IMR-90 (cell line): ENCODE results near the gene ZNF844. TPM values are rescaled to one million over a fixed set of nuclear protein-coding genes. Genes with fewer than 3 reads are reported as not detected.
A peak's percentile ranks its signal among the peaks of the same experiment; 100 is the strongest.

Experiments
- ATAC-seq: fragments of 200-7000 bp; cut with Tn5 transposase; 2 replicates; pipeline ENCODE4 v1.9.1; 2020; ENCODE audit warnings: low read depth, mild to moderate bottlenecking, moderate library complexity
- BruUV-seq: library from RNA; stranded (reverse); fragments of 400-500 nt; replicated peaks from 2 replicates; lab custom pipeline; 2021; lab: Mats Ljungman, UMichigan
- CTCF ChIA-PET: fragments of 300-600 bp; formaldehyde crosslinking; extraction: SDS; loops from one replicate; lab custom pipeline; 2021; ENCODE audit warnings: antibody characterized with exemption; lab: Yijun Ruan, JAX
- POLR2A ChIA-PET: fragments of 300-600 bp; sonication (Branson Sonifier 250); formaldehyde crosslinking; loops from one replicate; lab custom pipeline; 2022; ENCODE audit warnings: antibody characterized with exemption; ENCODE audit not compliant: unreplicated experiment; lab: Charles Lee
- DNase-seq: peaks from one replicate; pipeline ENCODE4 v3.0.0; 2013
- H2AFZ ChIP-seq: replicated peaks from 2 replicates; pipeline ENCODE3; 2013; ENCODE audit warnings: low read length, mild to moderate bottlenecking; ENCODE audit not compliant: poor library complexity
- H2AK5ac ChIP-seq: 2 replicates; pipeline ENCODE4 v1.6.1; 2013; ENCODE audit warnings: low read depth, low read length, inconsistent platforms
- H2AK9ac ChIP-seq: replicated peaks from 2 replicates; pipeline ENCODE3; 2013; ENCODE audit warnings: mild to moderate bottlenecking, low read depth, low read length, moderate library complexity; ENCODE audit not compliant: poor library complexity
- H2BK120ac ChIP-seq: 2 replicates; pipeline ENCODE4 v1.6.1; 2013; ENCODE audit warnings: low read depth, low read length, inconsistent platforms
- H2BK15ac ChIP-seq: 3 replicates; pipeline ENCODE4 v1.6.1; 2013; ENCODE audit warnings: low read depth, low read length, inconsistent platforms
- H2BK20ac ChIP-seq: 2 replicates; pipeline ENCODE4 v1.6.1; 2013; ENCODE audit warnings: low read depth, mild to moderate bottlenecking, inconsistent platforms, low read length, moderate library complexity
- H2BK5ac ChIP-seq: 2 replicates; pipeline ENCODE4 v1.6.1; 2013; ENCODE audit warnings: mild to moderate bottlenecking, low read depth, low read length, inconsistent platforms; ENCODE audit not compliant: poor library complexity, severe bottlenecking
- H3K14ac ChIP-seq: replicated peaks from 2 replicates; pipeline ENCODE4 v1.6.1; 2013; ENCODE audit warnings: low read depth, low read length, inconsistent platforms
- H3K18ac ChIP-seq: 2 replicates; pipeline ENCODE4 v1.6.1; 2013; ENCODE audit warnings: low read depth, low read length, control low read depth
- H3K23ac ChIP-seq: 2 replicates; pipeline ENCODE4 v1.6.1; 2013; ENCODE audit warnings: low read depth, low read length, inconsistent platforms
- H3K27ac ChIP-seq: 2 replicates; pipeline ENCODE4 v1.5.1; 2013; ENCODE audit warnings: mild to moderate bottlenecking, control low read depth, low read length; ENCODE audit not compliant: insufficient read depth
- H3K27me3 ChIP-seq: 2 replicates; pipeline ENCODE4 v1.6.1; 2013; ENCODE audit warnings: low read length; ENCODE audit not compliant: control insufficient read depth, insufficient read depth
- H3K36me3 ChIP-seq: 2 replicates; pipeline ENCODE4 v1.6.1; 2013; ENCODE audit warnings: low read length, mixed read lengths; ENCODE audit not compliant: control insufficient read depth, insufficient read depth
- H3K4ac ChIP-seq: 2 replicates; pipeline ENCODE4 v1.6.1; 2013; ENCODE audit warnings: low read depth, low read length, inconsistent platforms
- H3K4me1 ChIP-seq: 2 replicates; pipeline ENCODE4 v1.6.1; 2013; ENCODE audit warnings: low read length, mixed read lengths; ENCODE audit not compliant: control insufficient read depth, insufficient read depth
- H3K4me2 ChIP-seq: 2 replicates; pipeline ENCODE4 v1.6.1; 2013; ENCODE audit warnings: low read depth, mild to moderate bottlenecking, control low read depth, low read length, moderate library complexity
- H3K4me3 ChIP-seq: 2 replicates; pipeline ENCODE4 v1.5.1; 2013; ENCODE audit warnings: low read depth, mild to moderate bottlenecking, control low read depth, low read length, moderate library complexity; ENCODE audit not compliant: insufficient read depth
- H3K56ac ChIP-seq: 2 replicates; pipeline ENCODE4 v1.6.1; 2013; ENCODE audit warnings: low read length, inconsistent platforms; ENCODE audit not compliant: insufficient read depth; ENCODE audit errors: extremely low read depth
- H3K79me1 ChIP-seq, 2 experiments: 2 replicates each; pipeline ENCODE4 v1.6.1; 2013; ENCODE audit warnings: low read length in 2 of 2, inconsistent platforms in 1 of 2, low read depth in 1 of 2
- H3K9ac ChIP-seq: 2 replicates; pipeline ENCODE4 v1.6.1; 2013; ENCODE audit warnings: low read depth, low read length, control low read depth
- H3K9me1 ChIP-seq: 2 replicates; pipeline ENCODE4 v1.6.1; 2013; ENCODE audit warnings: low read length, inconsistent platforms; ENCODE audit not compliant: insufficient read depth
- H3K9me3 ChIP-seq: 2 replicates; pipeline ENCODE4 v1.6.1; 2013; ENCODE audit warnings: low read length; ENCODE audit not compliant: control insufficient read depth, insufficient read depth
- H4K20me1 ChIP-seq: 2 replicates; pipeline ENCODE4 v1.6.1; 2013; ENCODE audit warnings: low read length, inconsistent platforms; ENCODE audit not compliant: insufficient read depth
- H4K5ac ChIP-seq: 2 replicates; pipeline ENCODE4 v1.6.1; 2013; ENCODE audit warnings: mild to moderate bottlenecking, low read depth, low read length, control low read depth
- H4K8ac ChIP-seq, 2 experiments: 2 replicates each; pipeline ENCODE4 v1.6.1; 2013; ENCODE audit warnings: low read depth in 2 of 2, low read length in 2 of 2, control low read depth in 1 of 2, inconsistent platforms in 1 of 2
- H4K91ac ChIP-seq: 2 replicates; pipeline ENCODE4 v1.6.1; 2013; ENCODE audit warnings: low read depth, low read length, inconsistent platforms; ENCODE audit not compliant: insufficient read depth
- BHLHE40 ChIP-seq: fragments of 150-350 bp; IDR thresholded peaks from 2 replicates; pipeline ENCODE4 v1.6.1; 2016; ENCODE audit warnings: mild to moderate bottlenecking, low read depth, low read length
- FOS ChIP-seq: fragments of 150-350 bp; IDR thresholded peaks from 2 replicates; pipeline ENCODE4 v1.6.1; 2016; ENCODE audit warnings: low read depth, low read length
- MXI1 ChIP-seq: IDR thresholded peaks from 2 replicates; pipeline ENCODE4 v1.6.1; 2012; ENCODE audit warnings: low read depth, mild to moderate bottlenecking, low read length, moderate library complexity, borderline replicate concordance
- RAD21 ChIP-seq: IDR thresholded peaks from 2 replicates; pipeline ENCODE4 v1.6.1; 2012; ENCODE audit warnings: low read length, improper control_type of control experiment
- RFX5 ChIP-seq: IDR thresholded peaks from 2 replicates; pipeline ENCODE4 v1.8.0; 2012; ENCODE audit warnings: low read depth, mild to moderate bottlenecking, low read length, moderate library complexity
- WGBS, 2 experiments: methylation state at CpG; one replicate each; pipeline versions ENCODE4 v1.1.5 to v1.1.7; 2013; ENCODE audit warnings: missing lambda C conversion rate in 2 of 2; ENCODE audit not compliant: insufficient read length in 1 of 2; ENCODE audit errors: extremely low coverage in 2 of 2; 5-methylcytosine and 5-hydroxymethylcytosine counted together
- dilution Hi-C: fragments of 300-500 bp; cut with HindIII; formaldehyde crosslinking; loops from one replicate; pipeline ENCODE4 v1.14.3; 2018; ENCODE audit warnings: low sequenced_read_pairs; ENCODE audit not compliant: unreplicated experiment
- in situ Hi-C: fragments of 300-500 bp; cut with MboI; formaldehyde crosslinking; loops from 3 replicates; pipeline ENCODE4 v1.14.3; 2019; ENCODE audit warnings: low sequenced_read_pairs, inconsistent platforms, mixed read lengths
- intact Hi-C: fragments of 100-400 bp; cut with micrococcal nuclease; formaldehyde crosslinking; loops from 2 replicates; pipeline ENCODE4 v1.10.0; 2022
- microRNA-seq, 2 experiments: library from miRNA; stranded (forward) in 1 of 2; unstranded in 1 of 2; fragments of 10-50 nt in 1 of 2; fragments of <30 nt in 1 of 2; gene quantifications in 1 of 2; microRNA quantifications in 1 of 2; one replicate each; pipeline versions ENCODE3 to v1.1.0; 2013 to 2020; ENCODE audit not compliant: insufficient read depth in 1 of 2, insufficient read length in 1 of 2, unreplicated experiment in 1 of 2
- polyA plus RNA-seq, 3 experiments: library from polyadenylated mRNA; depleted of rRNA; stranded (reverse); fragments of >200 nt; gene quantifications; 2 replicates each; pipeline ENCODE4 v1.2.3, GENCODE V29; 2012; ENCODE audit warnings: low replicate concordance in 1 of 3
- small RNA-seq, 5 experiments: library from RNA; depleted of rRNA; stranded (forward); fragments of <200 nt; gene quantifications; one replicate each; pipeline ENCODE3, GENCODE V24; 2012
- total RNA-seq: library from RNA; depleted of rRNA; stranded (reverse); fragments of >200 nt; gene quantifications from 2 replicates; pipeline ENCODE4 v1.2.3, GENCODE V29; 2012; rRNA removed
- TF ChIP-seq, protein P1 (sequence below): conservative IDR thresholded peaks from 2 replicates; pipeline ENCODE4 v1.5.1; 2012; ENCODE audit warnings: mild to moderate bottlenecking, low read depth, low read length, improper control_type of control experiment

Gene ZNF844
- total and polyA plus RNA-seq, 2 of the 4 experiments (the other 2 are of a cell fraction): 1.6 to 12.0 TPM

DNA sequence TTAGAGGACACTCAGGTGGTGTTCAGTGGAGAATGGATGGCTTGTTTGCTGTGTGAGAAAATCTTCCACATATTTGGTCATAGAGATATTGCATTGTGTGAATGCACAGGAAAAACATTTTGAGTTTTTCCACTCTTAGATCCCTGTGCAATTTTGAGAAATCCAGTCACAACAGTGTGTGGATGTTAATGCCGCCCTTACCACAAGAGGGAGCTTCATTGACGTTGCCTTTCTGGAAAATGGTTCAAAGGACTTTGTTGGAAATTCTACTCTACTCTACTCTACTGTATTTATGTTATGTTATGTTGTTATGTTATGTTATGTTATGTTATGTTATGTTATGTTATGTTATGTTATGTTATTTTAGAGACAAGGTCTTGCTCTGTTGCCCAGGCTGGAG, 62.2 kb downstream of the ZNF844 start:
- DNase-seq: peak; percentile 19
- H3K14ac ChIP-seq: no peak overlapping the region
- no peak overlapping the region for H4K5ac ChIP-seq
- H3K4me2 ChIP-seq: no peak overlapping the region
- H2AK5ac ChIP-seq: no peak overlapping the region
- CTCF ChIA-PET: interaction anchor here (1.5 kb wide), 1 partner anchor 72 kb away, joined by 3 read pairs; no protein-coding TSS in a partner anchor
- ATAC-seq: peak; percentile 40; the same call in 1 of the 2 replicates
- no peak overlapping the region for H4K8ac ChIP-seq
- intact Hi-C loops (no loop called here), in situ Hi-C loops (no loop called here), dilution Hi-C loops (no loop called here)
- H4K91ac ChIP-seq: no peak overlapping the region
- H2AK9ac ChIP-seq: no peak overlapping the region
- TF ChIP-seq, protein P1, sequence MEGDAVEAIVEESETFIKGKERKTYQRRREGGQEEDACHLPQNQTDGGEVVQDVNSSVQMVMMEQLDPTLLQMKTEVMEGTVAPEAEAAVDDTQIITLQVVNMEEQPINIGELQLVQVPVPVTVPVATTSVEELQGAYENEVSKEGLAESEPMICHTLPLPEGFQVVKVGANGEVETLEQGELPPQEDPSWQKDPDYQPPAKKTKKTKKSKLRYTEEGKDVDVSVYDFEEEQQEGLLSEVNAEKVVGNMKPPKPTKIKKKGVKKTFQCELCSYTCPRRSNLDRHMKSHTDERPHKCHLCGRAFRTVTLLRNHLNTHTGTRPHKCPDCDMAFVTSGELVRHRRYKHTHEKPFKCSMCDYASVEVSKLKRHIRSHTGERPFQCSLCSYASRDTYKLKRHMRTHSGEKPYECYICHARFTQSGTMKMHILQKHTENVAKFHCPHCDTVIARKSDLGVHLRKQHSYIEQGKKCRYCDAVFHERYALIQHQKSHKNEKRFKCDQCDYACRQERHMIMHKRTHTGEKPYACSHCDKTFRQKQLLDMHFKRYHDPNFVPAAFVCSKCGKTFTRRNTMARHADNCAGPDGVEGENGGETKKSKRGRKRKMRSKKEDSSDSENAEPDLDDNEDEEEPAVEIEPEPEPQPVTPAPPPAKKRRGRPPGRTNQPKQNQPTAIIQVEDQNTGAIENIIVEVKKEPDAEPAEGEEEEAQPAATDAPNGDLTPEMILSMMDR: peak; percentile 39
- TF ChIP-seq MXI1 (no peak), RAD21 (peak; percentile 23), RFX5 (no peak), FOS (no peak), BHLHE40 (no peak)
- no peak overlapping the region for H2BK15ac ChIP-seq
- no peak overlapping the region for H3K18ac ChIP-seq
- H4K20me1 ChIP-seq: no peaks in the 10 kb centered on the region
- H3K23ac ChIP-seq: no peak overlapping the region
- no peak overlapping the region for H3K9ac ChIP-seq
- H3K9me3 ChIP-seq: peaks cover 22% of the 10 kb centered on the region
- WGBS, 2 experiments: no CpG with 5 or more reads among the region's 2 CpGs
- no peak overlapping the region for H3K56ac ChIP-seq
- no peak overlapping the region for H3K4me3 ChIP-seq
- H3K9me1 ChIP-seq: no peaks in the 10 kb centered on the region
- H2BK120ac ChIP-seq: no peak overlapping the region
- no peak overlapping the region for H3K27ac ChIP-seq
- H3K79me1 ChIP-seq: no peaks in the 10 kb centered on the region
- no peak overlapping the region for H3K4ac ChIP-seq
- no TSS peak for BruUV-seq
- no peaks in the 10 kb centered on the region for H3K27me3 ChIP-seq
- H2BK5ac ChIP-seq: no peak overlapping the region
- H2BK20ac ChIP-seq: no peak overlapping the region
- no peaks in the 10 kb centered on the region for H3K4me1 ChIP-seq
- no peak overlapping the region for H2AFZ ChIP-seq
- POLR2A ChIA-PET: no interaction called here
- H3K36me3 ChIP-seq: peaks cover 2% of the 10 kb centered on the region; the same call in 1 of the 2 replicates

Small RNAs within 50 kb of the gene (microRNA-seq; reads per million reads assigned to microRNA genes)
- not detected for gene RF00019 (ENCODE audit: insufficient read depth, insufficient read length)
- not detected for gene RNA5SP465 (ENCODE audit: insufficient read depth, insufficient read length)
- not detected for gene RNA5SP466 (ENCODE audit: insufficient read depth, insufficient read length)
- not detected for gene RNA5SP467 (ENCODE audit: insufficient read depth, insufficient read length)

Small RNAs within 50 kb of the gene (small RNA-seq; reads per million reads assigned to genes)
- gene RF00019 (0 reads per million in 5 experiments), gene RNA5SP465 (0 reads per million in 5 experiments), gene RNA5SP466 (0 reads per million in 5 experiments), gene RNA5SP467 (0 reads per million in 5 experiments)

Other genes with a start within 250 kb of the ZNF844 start
- gene ZNF439, start 216.0 kb upstream of the ZNF844 start, total RNA-seq: 8.4 and 10.0 TPM in 2 replicates
- 3.8 and 4.8 TPM in 2 replicates for gene ZNF439, start 216.0 kb upstream of the ZNF844 start, polyA plus RNA-seq (2012; rRNA removed)
- gene ZNF69, start 176.9 kb upstream of the ZNF844 start, total RNA-seq: 10.8 and 12.0 TPM in 2 replicates
- gene ZNF69, start 176.9 kb upstream of the ZNF844 start, polyA plus RNA-seq (2012; rRNA removed): 1.2 and 2.7 TPM in 2 replicates
- gene ZNF700, start 139.6 kb upstream of the ZNF844 start, total RNA-seq: 10.2 and 11.9 TPM in 2 replicates
- 4.2 and 5.3 TPM in 2 replicates for gene ZNF700, start 139.6 kb upstream of the ZNF844 start, polyA plus RNA-seq (2012; rRNA removed)
- gene ZNF763, start 99.7 kb upstream of the ZNF844 start, total RNA-seq: 0.56 and 0.90 TPM in 2 replicates
- gene ZNF763, start 99.7 kb upstream of the ZNF844 start, polyA plus RNA-seq (2012; rRNA removed): 0.75 and 0.94 TPM in 2 replicates
- gene ZNF433, start 29.1 kb upstream of the ZNF844 start, total RNA-seq: 6.4 and 11.1 TPM in 2 replicates
- gene ZNF433, start 29.1 kb upstream of the ZNF844 start, polyA plus RNA-seq (2012; rRNA removed): 2.6 and 3.5 TPM in 2 replicates
- 0.28 and 0.36 TPM in 2 replicates for gene ZNF878, start 11.8 kb upstream of the ZNF844 start, total RNA-seq
- gene ZNF878, start 11.8 kb upstream of the ZNF844 start, polyA plus RNA-seq (2012; rRNA removed): 0.05 and 0.07 TPM in 2 replicates
- 7.8 and 7.9 TPM in 2 replicates for gene ZNF20, start 75.6 kb downstream of the ZNF844 start, total RNA-seq
- 1.8 and 2.1 TPM in 2 replicates for gene ZNF20, start 75.6 kb downstream of the ZNF844 start, polyA plus RNA-seq (2012; rRNA removed)
- gene ZNF625, start 92.0 kb downstream of the ZNF844 start, total RNA-seq: 14.4 and 16.7 TPM in 2 replicates
- gene ZNF625, start 92.0 kb downstream of the ZNF844 start, polyA plus RNA-seq (2012; rRNA removed): 1.8 and 2.5 TPM in 2 replicates
- 6.8 and 9.4 TPM in 2 replicates for gene ZNF136, start 98.4 kb downstream of the ZNF844 start, total RNA-seq
- 1.4 and 1.9 TPM in 2 replicates for gene ZNF136, start 98.4 kb downstream of the ZNF844 start, polyA plus RNA-seq (2012; rRNA removed)
- 6.1 and 6.6 TPM in 2 replicates for gene ZNF44, start 230.2 kb downstream of the ZNF844 start, total RNA-seq
- 2.6 and 3.5 TPM in 2 replicates for gene ZNF44, start 230.2 kb downstream of the ZNF844 start, polyA plus RNA-seq (2012; rRNA removed)